Measurements from ENCODE around the gene TTC34. TPM values are rescaled to one million over a fixed set of nuclear protein-coding genes. Genes with fewer than 3 reads are reported as not detected.
A peak's percentile ranks its signal among the peaks of the same experiment; 100 is the strongest.

TTC34 gene
- total RNA-seq, 1 experiment from 2014 or later: 0.03 TPM

DNA sequence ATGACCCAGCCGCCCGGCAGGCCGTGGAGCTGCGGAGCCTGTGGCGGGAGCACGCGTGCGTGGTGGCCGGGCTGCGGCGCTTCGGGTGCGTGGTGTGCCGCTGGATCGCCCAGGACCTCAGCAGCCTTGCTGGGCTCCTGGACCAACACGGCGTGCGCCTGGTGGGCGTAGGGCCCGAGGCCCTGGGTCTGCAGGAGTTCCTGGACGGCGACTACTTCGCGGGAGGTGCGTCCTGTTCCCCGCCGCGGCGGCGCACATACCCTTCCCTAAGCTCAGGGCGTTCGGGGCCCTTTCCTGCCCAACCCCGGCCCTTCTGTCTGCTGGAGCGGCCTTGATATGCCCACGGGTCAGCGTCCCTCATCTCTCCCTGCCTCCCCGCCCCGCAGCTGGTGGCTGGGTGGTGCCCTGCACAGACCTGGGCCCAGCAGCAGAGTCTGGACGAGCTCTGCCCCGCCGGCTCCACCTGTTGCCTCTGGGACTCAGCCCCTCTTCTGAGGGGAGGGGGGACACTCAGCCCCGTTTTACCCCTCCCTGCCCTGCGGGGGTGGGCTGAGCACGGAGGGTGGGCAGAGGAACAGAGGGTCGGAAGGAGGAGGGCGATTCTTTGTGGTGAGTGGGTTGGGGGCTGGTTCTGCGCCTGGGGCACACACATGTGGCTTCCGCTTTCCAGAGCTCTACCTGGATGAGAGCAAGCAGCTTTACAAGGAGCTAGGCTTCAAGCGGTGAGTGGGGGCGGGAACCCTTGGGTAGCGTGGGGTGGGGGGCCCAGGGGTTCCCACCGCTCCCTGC, 214.2 kb downstream of the TTC34 start:
- 0 out of 2 replicates have a peak, but pooled peaks cover 8% of the 10 kb centered on the region for H3K27me3 ChIP-seq (replicated peaks)
- peaks cover 18% of the 10 kb centered on the region for H3K4me1 ChIP-seq (replicated peaks)
- peak in 1 of 2 experiments; percentile 41 for DNase-seq (ENCODE audit: low read depth in 1 of 2, low spot score in 2 of 2)
- no peaks in the 10 kb centered on the region for H3K36me3 ChIP-seq
- no peak overlapping the region for H3K27ac ChIP-seq
- H3K4me3 ChIP-seq: peak overlapping the region; percentile 74
- H3K9me3 ChIP-seq (replicated peaks): no peaks in the 10 kb centered on the region

DNA sequence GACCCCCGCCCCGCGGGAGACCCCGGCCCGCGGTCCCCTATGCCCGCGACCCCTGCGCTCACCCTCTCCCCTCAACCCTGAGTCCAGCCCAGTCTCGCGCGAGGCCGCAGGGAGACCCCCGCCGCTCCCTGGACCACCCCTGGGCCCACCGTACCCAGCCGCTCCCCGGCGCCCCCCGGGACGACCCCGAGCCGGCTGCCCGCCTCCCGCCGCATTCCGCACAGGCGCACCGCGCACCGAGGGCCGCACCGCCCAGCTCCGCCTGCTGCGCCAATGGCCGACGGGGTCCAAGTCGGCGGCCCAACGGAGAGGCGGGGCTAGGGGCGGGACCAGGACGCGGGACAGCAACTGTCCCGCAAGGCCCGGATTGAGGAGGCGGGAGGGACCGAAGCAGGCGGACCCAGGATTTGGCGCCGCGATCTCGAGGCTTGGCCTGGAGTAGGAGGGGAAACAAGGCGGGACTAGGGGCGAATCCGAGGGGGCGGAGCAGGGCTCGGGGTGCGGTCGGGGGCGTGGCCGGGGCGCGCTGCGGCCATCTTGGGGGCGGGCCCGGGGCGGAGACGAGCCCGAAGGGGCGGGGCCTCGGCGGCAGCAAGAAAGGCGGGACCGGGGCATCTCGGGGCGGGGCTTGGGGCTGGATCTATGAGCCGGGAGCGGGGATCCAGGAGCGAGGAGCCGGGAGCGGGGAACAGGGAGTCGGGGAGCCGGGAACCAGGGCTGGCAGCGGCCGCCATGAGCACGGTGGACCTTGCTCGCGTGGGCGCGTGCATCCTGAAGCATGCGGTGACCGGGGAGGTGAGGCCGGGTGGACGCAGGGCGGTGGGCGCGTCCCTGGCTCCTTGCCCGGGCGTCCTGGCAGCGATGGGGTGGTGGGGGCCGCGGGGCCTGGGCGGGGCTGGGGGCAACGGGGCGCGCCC, 215.1 kb downstream of the TTC34 start, which contains the start of gene PRXL2B:
TSS of gene PRXL2B (plus strand) at position 624 of the 917 bp plus-strand sequence. CDS start at position 733, 109 bp downstream.
- Histone ChIP-seq H3K36me3 (no peaks in the 10 kb centered on the region), H3K4me3 (peak within 1 kb of the TSS; percentile 74), H3K27me3 (replicated peaks) (0 out of 2 replicates have a peak, but pooled peaks cover 13% of the 10 kb centered on the region), H3K9me3 (replicated peaks) (no peaks in the 10 kb centered on the region), H3K27ac (peak within 1 kb of the TSS; percentile 58), H3K4me1 (replicated peaks) (peaks cover 18% of the 10 kb centered on the region)
- DNase-seq (ENCODE audit: low read depth in 1 of 2, low spot score in 2 of 2): peak; percentile 95 to 99

Other genes with a start within 250 kb of the TTC34 start
- gene TNFRSF14, start 245.3 kb downstream of the TTC34 start, total RNA-seq (2014; rRNA removed; shearing (Covaris generic)): 8.1 and 22.2 TPM in 2 replicates
- 15.2 and 16.4 TPM in 2 replicates for gene PRXL2B, start 214.9 kb downstream of the TTC34 start, total RNA-seq (2014; rRNA removed; shearing (Covaris generic))
- gene MMEL1, start 168.7 kb downstream of the TTC34 start, total RNA-seq (2014; rRNA removed; shearing (Covaris generic)): not detected in 2 replicates
- not detected in 2 replicates for gene ACTRT2, start 219.8 kb upstream of the TTC34 start, total RNA-seq (2014; rRNA removed; shearing (Covaris generic))

All from SJSA1 (cell line).